RWPE2 (cell line): ENCODE results near the gene PTEN.

Source experiments
- ATAC-seq: fragments of 200-7000 bp; cut with Tn5 transposase; 3 replicates; pipeline ENCODE4 v1.9.1; 2021; ENCODE audit warnings: low read depth
- DNase-seq: peaks from one replicate; pipeline ENCODE4 v3.0.0-alpha.2; 2020; ENCODE audit warnings: low spot score
- H3K27ac ChIP-seq: fragments of 450-650 bp; 2 replicates; pipeline ENCODE4 v1.5.1; 2017; ENCODE audit warnings: mild to moderate bottlenecking; ENCODE audit not compliant: poor library complexity, severe bottlenecking
- H3K27me3 ChIP-seq: fragments of 250-450 bp; sonication (Bioruptor Pico); 2 replicates; pipeline ENCODE4 v1.5.1; 2021; ENCODE audit warnings: mild to moderate bottlenecking, moderate library complexity; ENCODE audit not compliant: insufficient read depth, poor library complexity, severe bottlenecking
- H3K36me3 ChIP-seq: fragments of 250-450 bp; sonication (Bioruptor Pico); 2 replicates; pipeline ENCODE4 v1.5.1; 2020; ENCODE audit warnings: low read depth, mild to moderate bottlenecking, moderate library complexity
- H3K4me1 ChIP-seq: fragments of 250-450 bp; sonication (Bioruptor Pico); 2 replicates; pipeline ENCODE4 v1.5.1; 2021; ENCODE audit warnings: mild to moderate bottlenecking, moderate library complexity; ENCODE audit not compliant: insufficient read depth, poor library complexity, severe bottlenecking
- H3K4me3 ChIP-seq: fragments of 250-450 bp; sonication (Bioruptor Pico); 2 replicates; pipeline ENCODE4 v1.5.1; 2021; ENCODE audit warnings: mild to moderate bottlenecking, moderate library complexity; ENCODE audit not compliant: severe bottlenecking
- H3K9me3 ChIP-seq: fragments of 250-450 bp; sonication (Bioruptor Pico); 2 replicates; pipeline ENCODE4 v1.5.1; 2021; ENCODE audit warnings: mild to moderate bottlenecking, moderate library complexity; ENCODE audit not compliant: severe bottlenecking
- CTCF ChIP-seq: fragments of 450-650 bp; IDR thresholded peaks from one replicate; pipeline ENCODE4 v1.5.1; 2017; ENCODE audit warnings: mild to moderate bottlenecking, moderate library complexity; ENCODE audit not compliant: poor library complexity, severe bottlenecking

The PTEN gene

DNA sequence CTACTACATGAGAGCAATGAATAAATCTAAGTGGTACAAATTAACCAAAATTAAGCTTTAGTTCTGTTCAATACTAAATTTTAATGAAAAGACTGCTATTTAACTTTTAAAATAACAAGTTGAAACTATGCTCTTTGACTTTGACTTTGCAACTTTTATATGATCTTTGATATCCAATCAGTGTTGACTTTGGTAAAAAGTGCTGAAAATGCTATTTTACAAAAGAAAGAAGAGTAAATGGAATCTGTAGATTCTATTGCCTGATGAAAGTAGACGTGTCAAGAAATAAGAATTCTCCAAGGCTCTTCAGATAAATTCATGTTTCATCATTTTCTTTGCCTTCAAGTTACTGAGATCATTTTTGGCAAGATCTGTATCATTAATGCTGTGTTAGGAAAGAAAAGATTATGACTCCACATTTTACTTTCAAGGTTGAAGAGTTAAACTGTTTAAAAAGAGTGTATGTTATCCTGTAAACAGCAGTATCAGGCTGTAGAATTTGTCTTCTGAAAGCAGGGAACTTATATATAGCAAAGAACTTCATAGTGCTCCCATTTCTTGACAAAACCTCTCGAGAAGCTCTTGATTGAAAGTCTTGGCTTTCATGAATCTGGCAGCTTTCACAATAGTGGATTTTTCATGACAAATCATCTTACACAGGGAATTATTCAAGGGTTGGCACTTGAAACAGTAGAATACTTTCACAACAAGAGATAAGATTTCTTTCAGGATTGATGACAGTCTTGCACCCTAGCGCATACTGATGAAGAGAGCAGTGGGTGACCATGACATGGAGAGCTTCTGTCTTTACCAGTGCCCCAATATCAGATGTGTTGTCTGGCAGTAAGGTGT lies 72.1 kb downstream of the PTEN start:
- no peaks in the 10 kb centered on the region for H3K9me3 ChIP-seq
- DNase-seq (no peak), ATAC-seq (no peak)
- H3K36me3 ChIP-seq: peaks cover 64% of the 10 kb centered on the region
- H3K27ac ChIP-seq: no peak overlapping the region
- TF ChIP-seq CTCF: no peak
- peaks cover 27% of the 10 kb centered on the region for H3K4me1 ChIP-seq
- no peak overlapping the region for H3K4me3 ChIP-seq
- H3K27me3 ChIP-seq: no peaks in the 10 kb centered on the region

DNA sequence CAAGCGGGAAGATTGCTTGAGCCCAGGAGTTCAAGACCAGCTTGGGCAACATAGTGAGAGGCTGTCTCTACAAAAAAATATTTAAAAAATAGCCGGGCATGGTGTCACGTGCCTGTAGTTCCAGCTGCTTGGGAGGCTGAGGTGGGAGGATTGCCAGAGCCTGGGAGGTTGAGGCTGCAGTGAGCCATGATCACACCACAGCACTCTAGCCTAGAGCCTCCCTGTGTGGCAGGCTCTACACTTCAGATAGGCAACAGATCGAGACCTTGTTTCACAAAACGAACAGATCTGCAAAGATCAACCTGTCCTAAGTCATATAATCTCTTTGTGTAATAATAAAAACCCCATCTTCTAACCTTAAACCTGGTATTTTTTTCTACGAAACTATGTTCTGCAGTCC lies 76.8 kb downstream of the PTEN start:
- H3K36me3 ChIP-seq: peaks cover 25% of the 10 kb centered on the region
- H3K27ac ChIP-seq: no peak overlapping the region
- H3K9me3 ChIP-seq: no peaks in the 10 kb centered on the region

GRCh38 chr10:87942884-87943527 lies 79.6 kb downstream of the PTEN start:
- H3K27ac ChIP-seq: no peak overlapping the region
- no peaks in the 10 kb centered on the region for H3K9me3 ChIP-seq
- no peak overlapping the region for H3K4me3 ChIP-seq
- ATAC-seq: peak; percentile 58
- DNase-seq: no peak
- peaks cover 6% of the 10 kb centered on the region for H3K4me1 ChIP-seq
- no peaks in the 10 kb centered on the region for H3K27me3 ChIP-seq
- H3K36me3 ChIP-seq: peaks cover 7% of the 10 kb centered on the region
- TF ChIP-seq CTCF: no peak

More for the DNA sequence above, 76.8 kb downstream of the PTEN start:
- DNase-seq (no peak), ATAC-seq (no peak)
- no peak overlapping the region for H3K4me3 ChIP-seq
- H3K27me3 ChIP-seq: no peaks in the 10 kb centered on the region
- no peak for TF ChIP-seq CTCF
- peaks cover 6% of the 10 kb centered on the region for H3K4me1 ChIP-seq

DNA sequence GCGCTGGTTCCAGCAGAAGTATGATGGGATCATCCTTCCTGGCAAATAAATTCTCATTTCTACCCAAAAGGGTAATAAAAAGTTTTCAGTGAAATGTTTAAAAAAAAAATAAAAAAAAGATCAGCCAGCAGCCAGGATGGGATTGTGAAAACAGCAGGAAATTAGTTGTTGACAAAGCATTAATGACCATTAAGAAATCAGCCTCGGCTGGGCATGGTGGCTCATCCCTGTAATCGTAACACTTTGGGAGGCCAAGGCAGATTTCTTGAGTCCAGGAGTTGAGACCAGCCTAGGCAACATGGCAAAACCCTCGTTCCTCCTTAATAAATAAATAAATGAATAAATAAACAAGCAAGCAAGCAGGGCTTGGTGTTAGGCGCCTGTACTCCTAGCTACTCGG lies 82.6 kb downstream of the PTEN start:
- H3K27me3 ChIP-seq: no peaks in the 10 kb centered on the region
- DNase-seq: no peak
- no peak overlapping the region for H3K4me3 ChIP-seq
- no peaks in the 10 kb centered on the region for H3K9me3 ChIP-seq
- no peak for TF ChIP-seq CTCF
- no peak overlapping the region for H3K27ac ChIP-seq
- H3K4me1 ChIP-seq: peaks cover 5% of the 10 kb centered on the region
- peaks cover 15% of the 10 kb centered on the region for H3K36me3 ChIP-seq
- no peak for ATAC-seq

DNA sequence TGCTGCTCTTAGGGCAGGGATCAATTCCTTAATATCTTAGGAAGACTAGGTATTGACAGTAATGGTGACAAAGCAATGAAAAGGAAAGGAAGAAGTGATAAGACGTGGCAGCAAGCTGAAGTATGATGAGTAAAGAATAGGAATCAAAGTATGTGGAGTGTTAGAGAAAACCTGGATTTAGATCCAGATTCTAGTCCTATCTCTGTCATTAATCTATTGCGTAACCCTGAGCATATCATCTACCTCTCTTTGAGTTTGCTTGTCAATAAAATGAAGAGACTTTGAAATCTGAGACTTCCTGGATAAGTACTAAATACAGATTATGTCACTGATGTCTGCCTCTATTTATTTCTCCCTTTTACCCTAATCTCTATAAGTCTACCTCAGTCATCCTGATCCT lies 89.2 kb downstream of the PTEN start:
- no peak for ATAC-seq
- peaks cover 57% of the 10 kb centered on the region for H3K36me3 ChIP-seq

More for the DNA sequence above, 89.2 kb downstream of the PTEN start:
- Histone ChIP-seq H3K27ac (no peak overlapping the region), H3K9me3 (no peaks in the 10 kb centered on the region), H3K27me3 (no peaks in the 10 kb centered on the region), H3K4me1 (peaks cover 5% of the 10 kb centered on the region), H3K4me3 (no peak overlapping the region)
- no peak for DNase-seq
- TF ChIP-seq CTCF: no peak
